Activated CD4-positive, alpha-beta T cell treated with anti-CD3 and anti-CD28 coated beads, Interleukin-2, amount 50 U/mL, for 48 hours (primary cell): ENCODE data around the gene METTL21C.

Experiments used
- DNase-seq, 2 experiments: peaks; one replicate each; pipeline ENCODE4 v3.0.0-alpha.2; 2020

The METTL21C gene

DNA sequence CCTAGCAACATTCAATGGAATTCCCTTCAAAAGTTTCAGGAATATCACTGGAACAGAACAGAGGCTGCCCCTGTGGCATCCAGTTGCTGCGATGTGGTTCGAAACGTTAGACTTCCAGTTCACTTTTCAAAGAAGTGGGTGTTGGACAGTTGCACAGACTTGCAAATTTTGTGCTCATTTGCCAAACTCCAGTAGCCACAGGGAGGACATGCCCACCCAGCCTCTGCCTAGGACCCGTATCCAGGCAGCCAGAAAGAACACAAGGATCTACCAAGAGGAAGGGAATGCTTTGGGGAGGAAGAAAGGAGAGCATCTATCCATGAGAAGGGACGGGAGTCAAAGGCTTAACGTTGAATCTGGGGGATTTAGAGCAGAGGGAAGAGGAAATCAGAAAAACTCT lies at the start of gene METTL21C:
Gene METTL21C, minus strand, starts transcription at position 108 of the 400 bp plus-strand sequence. CDS start 546 bp downstream, outside the sequence.
- DNase-seq, result no peak

DNA sequence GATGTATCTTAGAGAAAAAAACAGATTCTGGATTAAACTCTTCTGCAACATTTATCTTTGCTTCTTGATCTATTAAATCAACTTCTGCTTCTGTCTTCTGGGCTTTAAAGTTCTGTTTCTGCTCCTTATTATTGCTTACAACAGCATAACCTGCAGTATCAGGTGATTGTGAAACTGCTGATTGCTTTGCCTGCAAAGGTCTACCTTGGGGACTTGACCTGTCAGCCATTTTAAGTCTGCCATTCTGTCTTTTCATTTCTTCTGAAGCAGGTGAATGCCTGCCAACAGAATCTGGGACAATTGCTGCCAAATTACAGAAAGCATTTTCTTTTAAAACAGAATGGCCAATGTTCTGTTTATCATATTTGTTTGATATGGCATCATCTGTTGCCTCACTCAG lies 47.7 kb upstream of the METTL21C start:
- DNase-seq, result no peak

DNA sequence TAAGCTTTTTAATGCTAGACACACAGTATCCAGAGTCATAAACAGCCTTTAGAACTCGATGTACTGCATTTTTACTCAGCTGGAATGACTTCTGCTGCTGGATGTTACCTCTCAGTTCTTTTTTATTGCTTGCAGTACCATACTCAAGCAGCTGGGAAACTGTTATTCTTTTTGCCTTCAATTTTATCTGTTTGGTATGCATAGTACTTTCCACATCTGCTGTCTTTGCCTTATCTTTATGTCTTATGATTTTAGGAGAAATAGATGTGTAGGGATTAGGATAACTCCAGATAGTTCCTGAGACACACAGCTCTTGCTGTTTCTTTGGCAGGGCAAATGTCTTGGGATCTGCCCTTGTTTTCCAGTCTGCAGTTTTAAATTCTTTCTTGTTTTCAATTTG lies 47.3 kb upstream of the METTL21C start:
- DNase-seq, result no peak

DNA sequence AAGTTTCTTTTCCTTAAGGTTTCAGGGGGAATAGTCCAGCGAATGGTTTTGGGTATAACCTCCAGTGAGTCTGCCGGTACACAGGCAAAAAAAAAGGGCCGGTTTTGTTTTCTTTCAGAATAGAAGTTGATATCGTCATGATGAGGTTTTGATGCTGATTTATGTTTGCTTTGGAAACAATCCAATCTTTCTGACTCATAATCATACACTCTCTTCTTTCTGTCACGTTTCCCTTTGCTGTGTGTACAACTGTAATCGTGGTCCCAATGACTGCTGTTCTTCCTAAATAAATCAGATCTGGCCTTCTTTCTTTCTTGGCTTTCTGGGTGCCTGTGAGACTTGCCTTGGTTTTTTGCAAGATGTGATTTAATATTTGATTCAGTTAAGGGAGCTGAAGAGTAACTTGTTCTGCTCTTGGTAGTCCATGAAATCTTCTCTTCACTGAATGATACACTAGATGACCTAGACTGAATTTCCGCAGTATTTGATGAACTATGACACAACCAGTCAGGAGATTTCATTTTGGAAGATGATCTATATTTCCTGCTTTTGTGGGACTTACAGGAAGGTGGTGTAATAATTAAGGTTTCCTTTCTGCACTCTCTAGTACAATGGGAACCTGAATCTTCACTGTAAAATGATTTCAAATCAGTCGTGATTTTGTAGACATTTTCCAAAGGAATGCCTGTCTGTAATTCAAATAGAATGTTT lies 34.9 kb upstream of the METTL21C start:
- no peak for DNase-seq

DNA sequence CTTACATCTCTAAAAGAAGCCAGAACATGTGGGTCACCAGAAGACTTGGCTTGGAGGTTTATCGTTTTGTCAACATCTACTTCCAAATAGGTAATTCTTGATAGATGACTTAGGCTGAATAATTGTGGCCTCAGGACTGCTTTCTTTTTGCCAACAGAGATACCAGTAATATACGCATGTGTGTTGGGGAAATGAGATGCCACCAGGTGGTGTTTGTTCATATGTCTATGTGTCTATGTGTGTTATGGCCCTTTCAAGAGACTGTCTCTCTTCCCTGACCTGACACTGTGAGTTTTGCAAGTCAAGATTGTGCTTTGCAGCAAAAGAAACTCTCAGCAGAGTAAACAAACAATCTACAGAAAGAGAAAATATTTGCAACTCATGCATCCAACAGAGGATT lies 31.6 kb upstream of the METTL21C start:
- no peak for DNase-seq

DNA sequence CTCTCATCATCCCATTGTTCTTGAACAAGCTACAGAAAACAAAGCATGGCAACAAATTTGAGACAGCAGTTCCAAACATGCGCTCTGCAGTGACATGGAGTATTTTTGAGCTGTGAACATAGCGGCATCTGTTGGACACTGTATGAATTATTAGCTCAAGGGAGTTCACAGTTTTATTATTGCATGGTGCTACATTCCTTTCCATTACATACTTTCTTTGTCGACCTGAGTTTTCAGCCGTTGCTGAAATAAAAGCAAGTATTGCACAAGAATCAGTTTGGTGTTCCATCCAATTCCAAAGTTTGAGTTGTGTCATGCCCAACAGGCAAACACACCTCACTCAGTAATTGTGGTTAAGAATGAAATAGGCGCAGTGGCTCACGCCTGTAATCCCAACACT lies 30.1 kb upstream of the METTL21C start:
- DNase-seq, result no peak

DNA sequence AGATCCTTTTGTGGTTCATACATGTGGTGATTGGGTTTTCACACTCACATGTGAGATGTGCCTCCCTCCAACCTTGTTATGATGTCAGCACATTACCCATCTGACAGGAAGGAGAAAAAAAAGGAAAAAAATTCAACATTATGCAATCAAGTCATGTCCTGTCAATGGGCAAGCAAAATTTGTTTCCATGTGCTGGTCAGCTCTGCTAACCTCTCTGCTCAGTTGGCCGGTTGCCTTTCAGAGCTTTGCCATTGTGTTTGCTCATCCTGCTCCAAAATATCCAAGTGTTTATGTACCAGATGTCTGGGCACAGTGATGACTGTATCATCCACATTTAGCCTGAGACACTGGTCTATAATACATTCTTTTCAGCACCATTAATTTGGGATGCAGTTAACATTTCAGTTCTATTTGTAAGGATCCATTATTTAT lies 27.0 kb upstream of the METTL21C start:
- DNase-seq, result no peak

DNA sequence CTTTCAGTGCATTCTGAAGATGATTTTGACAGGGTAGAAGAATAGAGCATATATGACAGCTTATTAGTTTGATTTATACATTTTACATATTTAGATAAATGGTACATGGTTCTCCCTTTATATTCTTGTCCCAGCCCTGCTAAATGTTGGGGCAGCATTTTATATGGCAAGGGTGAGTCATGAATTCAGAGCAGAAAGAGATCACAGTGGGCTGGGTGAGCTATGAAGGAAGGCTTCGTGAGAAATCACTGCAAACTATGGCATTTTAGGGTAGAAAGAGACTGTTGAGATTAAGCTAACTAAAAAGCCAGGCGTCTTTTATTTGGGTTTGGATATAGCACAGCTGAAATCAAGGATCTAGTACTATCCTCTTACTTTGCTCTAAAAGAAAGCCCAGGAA lies 23.9 kb upstream of the METTL21C start:
- DNase-seq, result no peak

DNA sequence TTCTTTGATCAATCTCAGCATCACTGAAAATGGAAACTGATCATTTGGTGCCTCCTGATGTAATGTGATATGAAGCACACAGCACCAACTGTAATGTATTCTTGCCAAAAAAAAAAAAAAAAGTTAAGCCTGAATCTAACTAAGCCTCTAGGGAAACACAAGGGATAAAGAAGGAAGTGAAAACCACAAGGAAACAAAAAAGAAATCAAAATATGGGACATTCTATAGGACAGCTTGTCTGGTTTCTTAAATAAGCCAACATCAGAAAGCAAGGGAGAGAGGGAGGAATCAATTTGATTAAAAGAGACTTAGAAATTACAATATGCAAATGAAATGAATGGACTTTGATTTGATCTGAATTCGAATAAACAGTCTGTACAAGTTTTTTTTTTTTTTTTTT lies 20.6 kb upstream of the METTL21C start:
- no peak for DNase-seq

DNA sequence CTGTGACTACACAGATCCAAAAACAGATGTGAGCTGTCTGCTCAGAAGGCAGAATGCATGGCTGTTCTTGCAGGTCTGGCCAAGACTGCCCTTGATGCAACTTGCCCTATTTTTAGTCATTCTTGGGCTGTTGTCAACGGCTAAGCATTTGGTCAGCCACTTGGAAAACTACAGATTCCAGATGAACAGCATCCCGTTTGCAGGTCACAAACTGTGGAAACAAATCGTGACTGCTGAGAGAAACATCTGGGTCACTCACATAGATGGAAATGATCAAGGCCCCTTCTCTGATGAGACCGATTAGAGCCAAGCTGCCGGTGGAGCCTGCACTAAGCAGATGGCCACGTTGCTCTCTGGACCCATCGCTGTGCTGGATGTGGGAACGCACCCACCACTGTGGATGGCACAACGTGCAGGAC lies 15.4 kb upstream of the METTL21C start:
- no peak for DNase-seq

DNA sequence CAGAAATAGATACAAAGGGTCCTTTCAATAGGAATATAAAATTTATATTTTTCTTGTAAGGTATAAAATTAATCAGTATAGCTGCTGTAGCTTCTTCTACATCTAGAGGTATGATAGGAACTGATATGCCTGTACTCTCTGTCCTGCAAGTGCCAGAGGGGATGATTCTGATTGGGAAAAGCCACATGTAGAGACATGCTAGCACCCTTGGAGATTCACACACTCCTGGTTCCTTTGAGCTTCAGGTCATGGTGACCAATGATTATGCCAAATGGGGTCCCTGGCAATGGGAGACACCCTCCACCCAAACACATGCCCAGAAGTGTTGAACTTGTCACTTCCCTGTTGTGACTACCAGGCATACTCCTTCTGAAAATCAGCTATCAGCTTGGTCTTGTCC lies 14.7 kb upstream of the METTL21C start:
- DNase-seq, result no peak

DNA sequence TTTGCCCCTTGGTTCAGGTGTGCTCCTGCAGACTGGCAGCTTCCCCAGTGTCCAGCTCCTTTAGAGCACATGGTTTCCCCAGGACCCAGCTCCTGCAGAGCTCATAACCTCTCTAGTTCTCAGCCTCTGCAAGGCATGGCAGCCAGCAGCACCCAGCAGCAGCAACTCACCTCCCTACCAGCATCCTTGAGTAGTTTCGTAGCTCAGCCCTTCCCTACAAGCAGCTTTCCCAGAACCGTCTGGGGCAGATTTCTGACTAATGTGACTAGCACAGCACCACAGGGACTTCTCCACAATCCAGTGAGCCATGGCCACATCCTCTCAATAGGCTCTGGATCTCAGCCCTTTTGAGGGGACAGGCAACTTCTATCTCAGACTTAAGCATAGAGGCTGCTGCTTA lies 14.1 kb upstream of the METTL21C start:
- no peak for DNase-seq

DNA sequence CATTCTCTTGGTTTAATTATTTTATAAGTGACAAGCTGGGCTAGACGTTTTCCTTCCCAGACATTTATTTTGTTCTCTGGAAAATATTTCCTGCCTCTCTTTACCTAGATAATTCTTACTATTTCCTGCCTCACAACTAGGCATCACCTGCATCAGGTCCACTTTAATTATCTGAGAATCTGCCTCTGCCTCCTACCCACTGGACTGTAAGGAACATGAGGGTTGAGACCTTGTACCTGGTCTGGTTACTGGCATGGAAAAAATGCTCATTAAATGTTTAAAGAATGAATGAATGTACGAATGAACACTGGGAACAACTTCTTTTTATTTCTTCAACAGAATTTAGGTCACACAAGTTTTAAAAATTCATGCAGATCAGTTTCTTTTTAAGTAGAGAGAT lies 13.4 kb upstream of the METTL21C start:
- DNase-seq, result no peak

DNA sequence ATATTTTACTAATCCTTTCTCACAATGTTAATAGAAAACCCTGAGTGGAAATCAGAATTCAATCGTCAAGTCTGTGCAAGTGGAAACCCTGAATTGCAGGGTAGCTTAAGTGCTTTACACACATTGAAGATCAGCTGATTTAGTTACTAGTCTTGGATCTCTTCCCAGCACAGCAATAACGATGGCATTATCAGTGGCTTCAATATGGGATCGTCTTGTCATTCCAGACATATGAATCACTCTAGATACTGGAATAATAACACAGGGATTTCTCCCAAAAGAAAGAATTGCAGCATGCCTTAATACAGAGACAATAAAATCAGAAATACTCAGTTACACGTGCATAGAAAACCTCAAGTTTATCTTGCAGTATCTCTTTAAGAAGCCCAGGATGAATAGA lies 12.6 kb upstream of the METTL21C start:
- no peak for DNase-seq

DNA sequence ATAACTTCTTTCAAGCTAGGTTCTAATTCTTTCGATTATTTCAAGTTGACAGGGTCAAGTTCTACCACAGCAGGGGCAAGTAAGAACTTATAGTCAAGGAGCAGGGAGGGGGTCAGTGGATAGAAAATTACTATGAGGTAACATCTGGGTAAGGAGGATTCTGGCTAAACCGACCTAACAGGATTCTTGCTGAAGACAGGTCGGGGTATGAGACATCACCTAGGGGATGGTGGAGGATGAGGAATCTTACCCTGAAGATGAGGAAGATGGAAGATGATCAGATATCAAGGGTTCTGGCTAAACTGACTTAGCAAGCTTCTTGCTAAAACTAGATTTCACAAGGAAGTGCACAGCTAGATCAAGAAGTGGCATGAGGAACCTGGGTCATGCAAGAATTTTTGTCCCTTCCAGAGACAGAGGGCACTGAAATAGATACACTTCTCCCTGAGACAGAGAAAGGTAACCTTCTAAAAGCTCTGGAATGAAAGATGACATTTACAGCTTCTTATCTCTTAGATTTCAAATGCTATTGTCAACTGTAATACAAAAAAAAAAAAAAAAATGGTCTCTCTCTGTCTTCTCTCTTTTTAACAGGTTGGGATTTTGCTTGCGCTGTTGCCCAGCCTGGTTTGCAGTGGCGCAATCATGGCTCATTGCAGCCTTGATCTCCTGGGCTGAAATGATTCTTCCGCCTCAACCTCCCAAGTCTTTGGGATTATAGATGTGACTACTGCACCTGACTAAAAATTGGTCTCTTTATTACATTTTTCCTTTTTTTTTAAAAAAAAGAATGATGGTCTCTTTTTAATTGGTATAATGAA lies 9.6 kb upstream of the METTL21C start:
- no peak for DNase-seq

DNA sequence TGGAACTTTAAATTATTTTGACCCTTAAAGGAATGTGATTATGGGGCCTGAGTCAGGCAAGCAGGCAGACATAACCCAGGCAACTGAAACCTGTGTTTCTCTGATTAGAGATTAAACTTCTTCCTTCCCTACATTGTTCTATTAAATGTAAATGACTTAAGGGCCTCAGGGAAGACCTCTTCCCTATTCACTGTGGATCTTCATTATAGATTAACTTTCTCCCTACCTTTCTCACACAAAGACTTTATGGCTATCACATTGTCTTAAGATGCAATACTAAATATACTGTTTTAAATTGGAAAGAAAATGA lies 8.8 kb upstream of the METTL21C start:
- DNase-seq, result no peak

DNA sequence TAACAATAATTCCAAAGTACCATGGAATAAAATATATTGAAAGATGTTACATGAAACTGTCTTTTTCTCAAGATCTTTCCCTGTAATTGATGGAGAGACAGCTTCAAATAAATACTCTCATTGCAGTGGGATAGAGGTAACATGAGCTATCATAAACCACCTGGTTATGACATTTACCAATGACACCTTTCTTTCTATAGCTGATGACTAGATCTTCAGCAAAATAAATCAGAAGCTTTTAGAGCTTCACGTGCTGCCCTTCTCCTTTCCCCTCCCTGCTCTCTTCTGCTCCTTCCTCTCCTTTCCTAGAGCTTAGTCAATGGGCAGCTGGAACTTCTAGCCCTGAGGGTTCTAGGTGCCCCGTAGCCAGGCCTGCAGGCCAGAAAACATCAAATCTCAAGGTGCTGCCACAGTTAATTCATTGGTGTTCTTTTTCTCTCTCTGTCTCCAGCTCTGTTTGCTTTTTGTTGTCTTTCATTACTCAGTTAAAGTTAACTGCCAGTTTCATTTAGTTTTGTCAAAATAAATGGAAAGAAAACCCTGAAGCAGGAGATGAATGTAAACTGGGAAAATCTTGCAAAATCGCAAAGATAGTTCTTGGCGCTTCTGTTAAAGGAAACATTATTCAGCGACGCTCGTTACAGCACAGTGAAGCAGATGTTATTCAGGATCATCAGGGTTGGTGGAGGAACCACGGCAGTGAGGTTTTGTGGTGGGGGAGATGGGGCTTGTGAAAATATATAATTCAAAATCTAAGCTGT lies 8.3 kb upstream of the METTL21C start:
- no peak for DNase-seq

DNA sequence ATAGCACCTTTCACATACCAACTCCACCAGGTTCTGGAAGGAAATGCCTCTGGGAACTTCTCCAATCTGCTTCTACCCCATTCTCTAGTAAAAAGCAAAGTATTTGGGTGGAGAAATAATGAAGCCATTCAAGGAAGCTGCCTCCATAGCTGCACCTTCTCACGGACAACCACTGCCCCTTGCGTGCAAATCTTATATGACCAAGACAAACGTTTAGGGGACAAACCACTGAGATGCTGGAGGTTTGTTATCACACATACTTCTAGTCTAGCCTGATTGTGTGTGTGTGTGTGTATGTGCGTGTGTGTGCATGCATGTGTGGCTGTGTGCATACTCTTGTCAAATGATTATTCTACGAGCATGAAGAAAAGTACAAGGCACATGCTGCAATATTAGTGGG lies 6.5 kb upstream of the METTL21C start:
- DNase-seq, result no peak

DNA sequence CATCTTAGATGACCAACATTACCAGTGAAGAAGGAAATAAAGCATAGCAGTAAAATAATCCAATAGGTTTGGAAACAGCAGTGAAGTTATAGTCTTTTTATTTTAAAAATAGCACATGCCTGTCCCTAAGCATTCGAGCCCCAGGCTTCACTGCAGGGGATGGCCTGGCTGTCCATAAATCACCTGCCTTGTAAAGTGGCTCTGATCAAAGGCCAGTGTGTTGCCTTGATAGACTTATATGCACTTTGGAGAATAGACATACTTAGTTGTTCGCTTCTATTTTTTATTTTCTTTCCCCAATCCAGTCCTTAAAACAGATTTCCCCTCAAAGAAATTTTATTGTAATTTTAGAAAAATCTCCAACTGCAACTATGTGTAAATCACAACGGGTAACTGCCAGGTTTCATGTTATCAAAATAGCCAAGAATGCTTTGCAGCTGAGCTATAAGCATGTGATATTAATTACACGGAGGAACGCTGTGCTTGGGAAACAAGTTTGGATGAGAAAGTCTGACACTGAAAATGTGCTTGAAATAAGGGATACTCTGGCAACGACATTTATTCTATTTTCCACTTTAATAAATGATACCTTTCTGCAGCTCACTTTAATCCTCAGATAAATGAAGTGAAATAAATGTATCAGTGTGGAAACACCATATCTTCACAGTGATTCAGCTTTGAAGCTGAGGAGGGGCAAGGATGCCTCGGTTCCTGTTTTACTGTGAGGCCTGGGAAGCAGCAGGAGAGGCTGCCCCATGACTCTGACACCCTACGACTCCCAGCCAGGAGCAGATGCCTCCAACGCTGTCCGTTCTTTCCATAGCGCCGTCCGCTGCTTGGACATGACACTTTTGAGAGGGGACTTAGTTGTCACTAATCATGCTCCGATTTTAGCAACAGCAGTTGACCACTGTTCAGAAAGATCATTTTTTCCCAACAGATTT lies 5.5 kb upstream of the METTL21C start:
- no peak for DNase-seq

DNA sequence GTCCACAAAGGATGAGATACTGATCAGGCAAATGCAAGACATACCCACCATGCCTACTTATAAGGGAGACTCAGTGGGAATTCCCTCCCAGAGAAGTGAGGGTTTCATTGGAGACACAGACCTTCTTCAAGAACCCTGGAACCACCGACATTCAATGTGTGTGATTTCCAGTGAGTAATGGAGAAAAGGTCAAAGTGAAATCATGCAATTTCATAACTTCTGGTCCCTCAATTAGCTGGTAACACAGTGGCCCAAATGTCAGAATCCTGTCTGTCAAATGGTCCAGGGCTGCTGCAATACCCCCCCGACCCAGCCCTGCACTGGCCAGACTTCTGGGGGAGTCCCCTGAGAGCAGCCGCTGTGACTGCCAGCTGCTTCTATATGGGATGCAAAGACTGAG lies 4.7 kb upstream of the METTL21C start:
- DNase-seq, result no peak

DNA sequence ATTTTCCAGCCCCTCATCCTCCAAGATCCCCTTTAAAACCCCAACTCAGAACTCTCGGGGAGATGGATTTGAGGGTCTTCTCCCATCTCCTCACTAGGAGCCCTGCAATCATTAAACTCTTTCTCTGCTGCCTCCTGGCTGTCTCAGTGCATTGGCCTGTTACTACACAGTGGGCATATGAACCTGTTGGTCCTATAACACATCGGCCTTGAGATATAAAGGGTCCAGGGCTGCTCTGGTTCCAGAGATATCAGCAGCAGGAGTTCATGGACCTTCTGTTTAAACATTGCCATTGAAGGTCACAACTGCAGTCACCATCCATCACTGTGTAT lies 3.8 kb upstream of the METTL21C start:
- DNase-seq, result no peak

DNA sequence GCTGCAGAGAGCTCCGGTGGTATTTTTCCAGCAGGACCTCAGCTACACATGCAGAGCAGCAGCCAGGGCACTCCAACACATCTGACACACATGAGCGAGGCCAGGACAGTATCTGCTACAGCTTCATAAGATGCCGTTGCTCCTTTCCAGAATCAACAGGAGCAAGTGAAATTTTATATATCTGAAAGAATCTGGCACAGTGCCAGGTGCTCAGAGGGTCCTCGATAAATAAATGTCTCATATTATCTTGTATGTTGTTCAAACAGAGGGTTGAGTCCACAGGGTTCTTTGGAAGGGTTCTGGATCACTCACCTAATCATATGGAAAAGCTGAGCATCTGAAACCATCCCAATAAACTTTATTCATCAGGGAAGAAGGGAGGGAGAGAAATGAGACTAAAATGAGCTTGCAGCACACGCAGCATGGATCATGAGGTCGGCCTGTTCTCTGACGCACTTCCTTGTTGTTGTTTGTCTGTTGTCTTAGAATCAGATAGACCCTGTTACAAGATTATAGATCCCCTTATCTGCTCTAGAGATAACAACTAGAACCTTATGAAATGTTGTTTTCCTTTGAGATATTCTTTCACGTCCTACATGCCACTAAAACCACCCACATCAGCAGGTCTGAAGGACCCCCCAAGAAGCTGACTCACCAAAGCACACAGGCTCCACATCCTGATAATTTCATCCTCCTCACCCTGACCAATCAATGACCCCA lies 3.2 kb upstream of the METTL21C start:
- no peak for DNase-seq
